ENCODE data around the gene CLEC18A.
"Not testable (repeated sequence)": the region's sequence is repeated elsewhere in the genome, so short reads cannot be mapped to it uniquely, and the experiment has no call there.

Gene CLEC18A

GRCh38 chr16:69952116-69952515 is 982 bp downstream of the CLEC18A start:
- not testable (repeated sequence) for DNase-seq

- DNase-seq, result peak in 1 of 4 experiments; percentile 1
Observed at GRCh38 chr16:69952572-69953355, 1.6 kb downstream of the CLEC18A start.

- DNase-seq, result not testable (repeated sequence)
Observed at GRCh38 chr16:69954241-69954640, 3.1 kb downstream of the CLEC18A start.

- not testable (repeated sequence) for DNase-seq
Observed at GRCh38 chr16:69963312-69963711, 12.2 kb downstream of the CLEC18A start.

- peak in 2 of 4 experiments; percentile 68 to 77 for DNase-seq
Observed at GRCh38 chr16:69964960-69965660, 14.0 kb downstream of the CLEC18A start.

GRCh38 chr16:69965661-69966054 is 14.5 kb downstream of the CLEC18A start:
- DNase-seq, result not testable (repeated sequence)

DNA sequence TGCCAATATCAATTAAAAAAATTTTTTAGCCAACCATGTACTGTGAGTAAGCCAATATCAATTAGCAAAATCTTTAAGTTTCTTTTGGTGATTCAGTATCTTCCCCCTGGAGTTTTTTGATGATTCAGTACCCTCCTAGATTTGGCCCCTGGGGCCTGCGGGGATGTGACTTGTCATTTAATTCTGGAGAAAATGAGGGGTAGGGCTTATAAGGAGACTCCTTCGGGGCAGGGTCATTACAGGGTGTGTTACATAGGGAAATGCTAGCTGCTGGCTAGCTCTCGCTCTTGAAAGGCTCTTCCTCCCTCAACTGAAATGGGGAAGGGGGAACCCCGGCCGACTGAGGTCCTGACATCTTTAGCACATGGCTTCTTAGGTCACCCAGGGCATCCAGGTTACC is 16.6 kb downstream of the CLEC18A start:
- DNase-seq, result not testable (repeated sequence)

DNA sequence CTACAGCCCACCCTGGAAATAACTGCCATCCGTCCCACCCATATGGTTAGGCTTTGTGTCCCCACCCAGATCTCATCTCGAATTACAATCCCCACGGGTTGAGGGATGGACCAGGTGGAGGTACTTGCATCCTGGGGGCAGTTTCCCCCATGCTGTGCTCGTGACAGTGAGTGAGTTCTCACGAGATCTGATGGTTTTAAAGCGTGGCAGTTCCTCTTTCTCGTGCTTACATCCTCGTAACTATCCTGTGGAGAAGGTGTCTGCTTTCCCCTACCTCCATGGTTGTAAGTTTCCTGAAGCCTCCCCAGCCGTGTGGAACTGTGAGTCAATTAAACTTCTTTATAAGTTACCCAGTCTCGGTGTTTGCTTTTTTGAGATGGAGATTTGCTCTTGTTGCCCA is 17.0 kb downstream of the CLEC18A start:
- not testable (repeated sequence) for DNase-seq

- not testable (repeated sequence) for DNase-seq
Observed at GRCh38 chr16:69969657-69970056, 18.5 kb downstream of the CLEC18A start.

DNA sequence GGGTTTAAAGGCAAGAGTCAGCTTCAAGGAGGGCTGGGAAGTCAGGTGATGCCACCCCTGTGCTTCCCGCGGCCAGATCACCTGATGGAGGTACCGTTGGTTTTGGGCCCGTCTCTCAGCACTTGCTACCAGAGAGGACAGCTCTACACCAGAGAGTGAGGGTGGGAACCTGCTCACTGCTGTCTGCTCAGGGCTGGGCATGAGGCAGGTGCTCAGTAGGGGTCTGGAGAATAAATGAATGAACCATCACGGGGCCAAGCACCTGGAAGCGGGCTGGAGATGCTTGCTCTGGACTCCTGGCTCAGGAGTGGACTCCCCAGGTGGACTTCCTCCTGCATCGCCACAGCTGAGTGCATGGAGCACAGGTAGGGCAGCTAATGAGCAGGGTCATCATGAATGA is 21.0 kb downstream of the CLEC18A start:
- DNase-seq, result not testable (repeated sequence)

DNA sequence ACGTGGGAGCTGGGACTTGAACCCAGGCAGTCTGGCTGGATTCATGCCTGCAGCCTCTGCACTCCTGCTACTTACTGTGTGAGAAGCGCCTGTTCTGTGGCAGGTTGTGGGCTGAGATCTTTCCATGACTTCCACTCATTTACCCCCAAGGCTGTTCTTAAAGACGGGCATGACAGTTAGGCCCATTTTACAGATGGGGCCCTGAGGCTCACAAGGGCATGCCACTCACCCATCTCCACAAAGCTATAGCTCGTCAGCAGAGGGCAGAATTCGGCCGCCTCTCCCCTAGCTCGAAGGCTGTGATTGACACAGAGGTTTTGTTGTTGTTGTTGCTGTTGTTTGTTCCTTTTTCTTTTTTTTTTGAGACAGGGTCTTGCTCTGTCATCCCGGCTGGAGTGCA is 21.8 kb downstream of the CLEC18A start:
- DNase-seq, result not testable (repeated sequence)

DNA sequence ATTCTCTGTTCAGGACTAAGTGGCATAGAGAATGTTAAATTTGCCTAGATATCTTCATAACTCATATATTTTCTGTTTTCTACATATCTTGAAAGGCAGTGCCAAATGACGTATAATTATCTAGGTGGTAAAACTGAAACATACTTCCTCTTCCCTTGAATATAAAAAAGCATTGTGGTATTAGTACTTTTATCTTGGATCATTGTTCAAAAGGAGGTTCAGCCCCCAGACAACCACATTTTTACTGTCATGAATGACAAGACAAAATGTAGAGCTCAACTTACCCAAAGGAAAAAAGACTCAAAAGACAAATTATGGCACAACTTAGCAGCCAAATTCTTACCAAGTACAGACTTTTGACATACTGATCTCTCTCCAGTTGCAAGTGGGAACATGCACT is 34.1 kb downstream of the CLEC18A start:
- DNase-seq, result not testable (repeated sequence)

GRCh38 chr16:69997956-69998355 is 46.8 kb downstream of the CLEC18A start:
- DNase-seq, result not testable (repeated sequence)

DNA sequence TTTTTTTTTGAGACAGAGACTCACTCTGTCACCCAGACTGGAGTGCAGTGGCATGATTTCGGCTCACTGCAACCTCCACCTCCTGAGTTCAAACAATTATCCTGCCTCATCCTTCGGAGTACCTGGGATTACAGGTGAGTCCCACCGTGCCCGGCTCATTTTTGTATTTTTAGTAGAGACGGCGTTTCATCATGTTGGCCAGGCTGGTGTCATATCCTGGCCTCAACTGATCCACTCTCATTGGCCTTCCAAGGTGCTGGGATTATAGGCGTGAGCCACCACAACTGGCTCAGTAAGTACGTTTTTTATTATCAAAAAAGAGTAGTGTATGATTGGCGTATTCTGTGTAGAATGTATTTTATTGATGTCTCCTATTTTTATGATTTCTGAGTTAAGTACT is 48.7 kb downstream of the CLEC18A start:
- not testable (repeated sequence) for DNase-seq

- not testable (repeated sequence) for DNase-seq
Observed at GRCh38 chr16:70003511-70003910, 52.4 kb downstream of the CLEC18A start.

DNA sequence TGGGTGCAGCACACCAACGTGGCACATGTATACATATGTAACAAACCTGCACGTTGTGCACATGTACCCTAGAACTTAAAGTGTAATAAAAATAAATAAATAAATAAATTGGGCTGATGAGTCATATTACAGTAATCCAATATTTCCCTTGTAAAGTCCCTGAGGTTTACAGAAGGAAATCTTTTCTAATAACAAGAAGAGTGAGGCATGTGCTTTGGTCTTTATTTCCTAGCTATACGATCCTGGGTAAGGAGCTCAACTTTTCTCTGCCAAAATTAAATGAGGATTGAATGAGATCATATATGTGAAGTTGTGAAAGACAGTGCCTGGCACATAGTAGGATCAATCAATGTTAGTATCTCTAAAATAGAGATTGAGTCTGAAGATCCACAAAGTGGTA is 57.5 kb downstream of the CLEC18A start:
- not testable (repeated sequence) for DNase-seq

DNA sequence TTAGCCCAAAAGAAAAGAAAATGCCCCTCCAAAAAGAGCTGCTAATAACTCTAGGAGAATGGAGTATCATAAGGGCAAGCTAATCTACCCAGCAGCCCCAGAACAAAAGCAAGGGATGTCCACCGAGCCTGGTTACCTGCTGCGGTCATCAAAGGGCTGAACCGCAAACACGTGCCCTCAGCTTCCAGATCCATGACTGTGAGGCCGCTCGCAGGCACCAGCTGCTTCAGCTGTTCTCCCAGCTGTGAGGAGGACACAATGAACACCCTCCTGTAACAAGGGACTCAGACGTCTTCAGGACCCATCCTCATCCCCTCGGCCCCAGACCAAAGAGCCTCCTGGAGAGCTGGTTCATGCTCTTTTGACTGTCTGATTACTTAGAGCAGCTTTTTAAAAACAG is 59.5 kb downstream of the CLEC18A start:
- not testable (repeated sequence) for DNase-seq

- not testable (repeated sequence) for DNase-seq
Observed at GRCh38 chr16:70011120-70011519, 60.0 kb downstream of the CLEC18A start.

DNA sequence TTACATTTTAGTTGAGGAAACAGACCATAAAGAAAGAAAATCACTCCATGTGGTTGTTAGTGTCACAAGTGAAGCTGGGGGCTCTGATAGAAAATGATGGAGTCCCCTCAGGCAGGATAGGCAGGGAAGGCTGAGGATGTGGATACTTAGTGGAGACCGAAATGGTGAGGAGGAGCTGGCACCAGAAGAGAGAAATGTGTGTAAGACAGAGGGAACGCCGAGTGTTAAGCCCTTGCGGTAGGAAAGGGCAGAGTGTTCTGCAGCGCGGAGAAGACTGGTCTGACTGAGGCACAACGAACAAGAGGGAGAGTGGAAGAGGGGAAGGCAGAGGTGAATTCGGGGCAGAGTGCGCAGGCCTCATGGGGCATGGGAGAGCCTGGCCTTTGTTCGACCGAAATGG is 61.2 kb downstream of the CLEC18A start:
- DNase-seq, result not testable (repeated sequence)

DNA sequence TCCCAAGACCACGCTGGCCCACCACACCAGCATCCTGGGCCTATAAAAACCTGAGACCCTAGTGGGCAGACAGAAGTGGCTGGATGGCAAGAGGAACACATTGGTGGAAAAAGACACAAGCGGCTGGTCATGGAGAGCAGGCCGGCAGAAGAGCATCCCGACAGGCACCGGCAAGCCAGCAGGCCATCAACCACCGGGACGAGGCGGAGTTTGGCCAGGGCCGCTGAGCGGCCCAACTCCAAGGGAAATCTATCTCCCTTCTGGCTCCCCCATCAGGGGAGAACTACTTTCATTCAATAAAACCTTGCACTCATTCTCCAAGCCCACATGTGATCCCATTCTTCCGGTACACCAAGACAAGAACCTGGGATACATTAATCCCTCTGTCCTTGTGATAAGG is 61.8 kb downstream of the CLEC18A start:
- not testable (repeated sequence) for DNase-seq
